GM23248 (cell line): ENCODE data around the gene ASAP2. TPM values are rescaled to one million over a fixed set of nuclear protein-coding genes. Genes with fewer than 3 reads are reported as not detected.

Experiments
- DNase-seq: peaks from one replicate; pipeline ENCODE4 v3.0.0-alpha.2; 2015
- H2AFZ ChIP-seq: fragments of 200-600 bp; sonication (generic); 2 replicates; pipeline ENCODE4 v1.6.1; 2016; ENCODE audit warnings: antibody characterized with exemption
- H3F3A ChIP-seq: fragments of 200-600 bp; sonication (generic); 2 replicates; pipeline ENCODE4 v1.6.1; 2016; ENCODE audit warnings: mild to moderate bottlenecking, antibody characterized with exemption, mixed run types; ENCODE audit not compliant: insufficient read depth
- H3K27ac ChIP-seq: fragments of 200-600 bp; sonication (generic); 2 replicates; pipeline ENCODE4 v1.5.1; 2016; ENCODE audit warnings: mild to moderate bottlenecking
- H3K27me3 ChIP-seq: fragments of 200-600 bp; sonication (generic); replicated peaks from 2 replicates; pipeline ENCODE4 v1.6.1; 2016; ENCODE audit warnings: mild to moderate bottlenecking; ENCODE audit not compliant: insufficient read depth
- H3K36me3 ChIP-seq: fragments of 200-600 bp; sonication (generic); 2 replicates; pipeline ENCODE4 v1.6.1; 2016; ENCODE audit warnings: low read depth, mild to moderate bottlenecking
- H3K4me1 ChIP-seq: fragments of 200-600 bp; sonication (generic); 2 replicates; pipeline ENCODE4 v1.6.1; 2016; ENCODE audit warnings: mild to moderate bottlenecking; ENCODE audit not compliant: insufficient read depth
- H3K4me2 ChIP-seq: fragments of 200-600 bp; sonication (generic); one replicate; pipeline ENCODE4 v1.6.1; 2016; ENCODE audit warnings: mild to moderate bottlenecking; ENCODE audit not compliant: unreplicated experiment
- H3K4me3 ChIP-seq: fragments of 200-600 bp; sonication (generic); 2 replicates; pipeline ENCODE4 v1.5.1; 2016; ENCODE audit warnings: mild to moderate bottlenecking
- H3K79me2 ChIP-seq: fragments of 200-600 bp; sonication (generic); 2 replicates; pipeline ENCODE4 v1.6.1; 2016; ENCODE audit warnings: mild to moderate bottlenecking; ENCODE audit not compliant: insufficient read depth
- H3K9ac ChIP-seq: fragments of 200-600 bp; sonication (generic); 2 replicates; pipeline ENCODE4 v1.6.1; 2016; ENCODE audit warnings: mild to moderate bottlenecking
- H3K9me2 ChIP-seq: fragments of 200-600 bp; sonication (generic); 2 replicates; pipeline ENCODE4 v1.6.1; 2016; ENCODE audit warnings: mixed run types, mild to moderate bottlenecking, moderate library complexity; ENCODE audit not compliant: insufficient read depth
- H3K9me3 ChIP-seq: fragments of 200-600 bp; sonication (generic); one replicate; pipeline ENCODE4 v1.6.1; 2017; ENCODE audit warnings: low read depth
- H4K20me1 ChIP-seq: fragments of 200-600 bp; sonication (generic); 2 replicates; pipeline ENCODE4 v1.6.0; 2016; ENCODE audit not compliant: insufficient read depth
- EZH2 ChIP-seq: fragments of 200-600 bp; sonication (generic); IDR thresholded peaks from 2 replicates; pipeline ENCODE4 v1.6.1; 2018; ENCODE audit warnings: antibody characterized with exemption, mild to moderate bottlenecking; ENCODE audit not compliant: insufficient read depth, poor library complexity, severe bottlenecking
- EZH2phosphoT487 ChIP-seq: fragments of 200-600 bp; sonication (generic); IDR thresholded peaks from 2 replicates; pipeline ENCODE4 v1.6.1; 2018; ENCODE audit warnings: antibody characterized with exemption, moderate library complexity, mild to moderate bottlenecking, low read depth; ENCODE audit not compliant: insufficient read depth
- WGBS, 2 experiments: methylation state at CpG; one replicate each; pipeline ENCODE4 v1.1.6; 2015 to 2017; ENCODE audit warnings: low lambda C conversion rate in 2 of 2, low coverage in 1 of 2; ENCODE audit errors: missing lambda C conversion rate in 2 of 2; 5-methylcytosine and 5-hydroxymethylcytosine counted together
- in situ Hi-C: fragments of 300-500 bp; cut with MboI; formaldehyde crosslinking; loops from 2 replicates; pipeline ENCODE4 v1.15.0; 2020
- polyA plus RNA-seq: library from polyadenylated mRNA; unstranded; fragments of >200 nt; fragmentation: Nextera tagmentation; extraction: Ambion mirVana; gene quantifications from 2 replicates; pipeline ENCODE4 v1.2.1, GENCODE V29; 2016
- total RNA-seq: library from RNA; depleted of rRNA; stranded (reverse); fragments of >200 nt; shearing (Covaris generic); gene quantifications from 2 replicates; pipeline ENCODE4 v1.2.3, GENCODE V29; 2014

The ASAP2 gene
- total and polyA plus RNA-seq, 2 experiments from 2014 or later = 8.8 to 49.6 TPM

GRCh38 chr2:9306911-9307310, 100.3 kb downstream of the ASAP2 start:
- H3K9me2 ChIP-seq = no peaks in the 10 kb centered on the region
- H3K27me3 ChIP-seq = no peaks in the 10 kb centered on the region
- no peak overlapping the region for H3K27ac ChIP-seq
- H3K4me3 ChIP-seq = no peak overlapping the region
- H4K20me1 ChIP-seq = no peaks in the 10 kb centered on the region
- no peak for TF ChIP-seq EZH2
- TF ChIP-seq EZH2phosphoT487 = no peak
- peaks cover 80% of the 10 kb centered on the region for H3K79me2 ChIP-seq
- no peaks in the 10 kb centered on the region for H3K36me3 ChIP-seq
- H3F3A ChIP-seq = peaks cover 44% of the 10 kb centered on the region
- H3K4me1 ChIP-seq = peaks cover 35% of the 10 kb centered on the region
- WGBS, 2 experiments = 91 to 93% methylated on average over 8 of the region's 8 CpGs
- no peak overlapping the region for H2AFZ ChIP-seq
- 0 out of 2 replicates have a peak overlapping the region, but pooled peaks have one; percentile 13 for H3K9ac ChIP-seq
- DNase-seq = no peak
- no peaks in the 10 kb centered on the region for H3K9me3 ChIP-seq
- H3K4me2 ChIP-seq = no peak overlapping the region
- in situ Hi-C loops = no loop called here

- TF ChIP-seq EZH2phosphoT487 (no peak), EZH2 (no peak)
- Histone ChIP-seq H3K9me2 (no peaks in the 10 kb centered on the region), H3K4me1 (peaks cover 41% of the 10 kb centered on the region), H3K27ac (peak overlapping the region; percentile 22; the same call in 1 of the 2 replicates), H3K4me3 (no peak overlapping the region), H3K4me2 (no peak overlapping the region), H3F3A (peaks cover 50% of the 10 kb centered on the region), H3K9ac (0 out of 2 replicates have a peak overlapping the region, but pooled peaks have one; percentile 13), H3K9me3 (no peaks in the 10 kb centered on the region), H2AFZ (no peak overlapping the region), H3K79me2 (peaks cover 77% of the 10 kb centered on the region), H3K36me3 (no peaks in the 10 kb centered on the region), H3K27me3 (no peaks in the 10 kb centered on the region), H4K20me1 (no peaks in the 10 kb centered on the region)
- DNase-seq = no peak
- in situ Hi-C loops = no loop called here
- WGBS, 2 experiments = 29 to 35% methylated on average over 7 of the region's 7 CpGs
Observed at GRCh38 chr2:9307535-9307934, 100.9 kb downstream of the ASAP2 start.

GRCh38 chr2:9308186-9308955, 101.8 kb downstream of the ASAP2 start:
- no peaks in the 10 kb centered on the region for H3K27me3 ChIP-seq
- H3K4me3 ChIP-seq = no peak overlapping the region
- peaks cover 46% of the 10 kb centered on the region for H3K4me1 ChIP-seq
- H3K4me2 ChIP-seq = no peak overlapping the region
- 86% methylated on average over 14 of the region's 14 CpGs for WGBS, 2 experiments
- DNase-seq = peak; percentile 73
- no peaks in the 10 kb centered on the region for H3K9me2 ChIP-seq
- no peaks in the 10 kb centered on the region for H3K36me3 ChIP-seq
- H3K27ac ChIP-seq = peak overlapping the region; percentile 22; the same call in 1 of the 2 replicates
- in situ Hi-C loops = no loop called here
- H4K20me1 ChIP-seq = no peaks in the 10 kb centered on the region
- no peak overlapping the region for H2AFZ ChIP-seq
- TF ChIP-seq EZH2phosphoT487 (no peak), EZH2 (no peak)
- no peak overlapping the region for H3K9ac ChIP-seq
- H3F3A ChIP-seq = peaks cover 58% of the 10 kb centered on the region
- peaks cover 77% of the 10 kb centered on the region for H3K79me2 ChIP-seq
- no peaks in the 10 kb centered on the region for H3K9me3 ChIP-seq

- H3K27ac ChIP-seq = peak overlapping the region; percentile 98
- H4K20me1 ChIP-seq = no peaks in the 10 kb centered on the region
- no peak overlapping the region for H3K9ac ChIP-seq
- TF ChIP-seq EZH2phosphoT487 = no peak
- TF ChIP-seq EZH2 = no peak
- DNase-seq = no peak
- no peaks in the 10 kb centered on the region for H3K9me2 ChIP-seq
- in situ Hi-C loops = no loop called here
- H3K4me1 ChIP-seq = peaks cover 46% of the 10 kb centered on the region
- H3K4me2 ChIP-seq = no peak overlapping the region
- H3K27me3 ChIP-seq = no peaks in the 10 kb centered on the region
- no peaks in the 10 kb centered on the region for H3K36me3 ChIP-seq
- WGBS, 2 experiments = 96 to 97% methylated on average over 9 of the region's 9 CpGs
- H3F3A ChIP-seq = peaks cover 62% of the 10 kb centered on the region
- H3K79me2 ChIP-seq = peaks cover 77% of the 10 kb centered on the region
- no peak overlapping the region for H2AFZ ChIP-seq
- H3K4me3 ChIP-seq = no peak overlapping the region
- H3K9me3 ChIP-seq = no peaks in the 10 kb centered on the region
Observed at GRCh38 chr2:9309147-9309546, 102.5 kb downstream of the ASAP2 start.
